ENCODE results near the gene ARHGEF33. TPM values are rescaled to one million over a fixed set of nuclear protein-coding genes. Genes with fewer than 3 reads are reported as not detected.

ARHGEF33 gene
- polyA plus RNA-seq, 1 donor from 2014 or later, result 1.5 TPM

GRCh38 chr2:38871432-38871831 lies 18.2 kb upstream of the ARHGEF33 start:
- Histone ChIP-seq H3F3A (ENCODE audit: insufficient read depth, low read length, poor library complexity, severe bottlenecking) (no peaks in the 10 kb centered on the region), H3K9me3 (ENCODE audit: low read length) (no peaks in the 10 kb centered on the region), H4K20me1 (ENCODE audit: insufficient read depth) (no peaks in the 10 kb centered on the region), H3K9ac (ENCODE audit: low read length) (no peak overlapping the region), H3K36me3 (ENCODE audit: insufficient read depth, low read length) (peaks cover 5% of the 10 kb centered on the region), H3K4me3 (ENCODE audit: low read length) (no peak overlapping the region), H3K9me2 (ENCODE audit: insufficient read depth, low read length) (no peaks in the 10 kb centered on the region), H3K79me2 (replicated peaks; ENCODE audit: insufficient read depth, low read length) (peaks cover 70% of the 10 kb centered on the region), H3K4me2 (ENCODE audit: low read length) (no peak overlapping the region), H3K27ac (ENCODE audit: low read length) (no peak overlapping the region), H2AFZ (ENCODE audit: low read depth, low read length) (no peak overlapping the region), H3K27me3 (ENCODE audit: insufficient read depth, low read depth, low read length) (no peaks in the 10 kb centered on the region)
- no peak for TF ChIP-seq EP300 (conservative IDR thresholded peaks at IDR 0.05; ENCODE audit: poor library complexity, severe bottlenecking)
- TF ChIP-seq TAF1 (IDR thresholded peaks at IDR 0.05; ENCODE audit: low read depth), result no peak
- TF ChIP-seq, protein P1, sequence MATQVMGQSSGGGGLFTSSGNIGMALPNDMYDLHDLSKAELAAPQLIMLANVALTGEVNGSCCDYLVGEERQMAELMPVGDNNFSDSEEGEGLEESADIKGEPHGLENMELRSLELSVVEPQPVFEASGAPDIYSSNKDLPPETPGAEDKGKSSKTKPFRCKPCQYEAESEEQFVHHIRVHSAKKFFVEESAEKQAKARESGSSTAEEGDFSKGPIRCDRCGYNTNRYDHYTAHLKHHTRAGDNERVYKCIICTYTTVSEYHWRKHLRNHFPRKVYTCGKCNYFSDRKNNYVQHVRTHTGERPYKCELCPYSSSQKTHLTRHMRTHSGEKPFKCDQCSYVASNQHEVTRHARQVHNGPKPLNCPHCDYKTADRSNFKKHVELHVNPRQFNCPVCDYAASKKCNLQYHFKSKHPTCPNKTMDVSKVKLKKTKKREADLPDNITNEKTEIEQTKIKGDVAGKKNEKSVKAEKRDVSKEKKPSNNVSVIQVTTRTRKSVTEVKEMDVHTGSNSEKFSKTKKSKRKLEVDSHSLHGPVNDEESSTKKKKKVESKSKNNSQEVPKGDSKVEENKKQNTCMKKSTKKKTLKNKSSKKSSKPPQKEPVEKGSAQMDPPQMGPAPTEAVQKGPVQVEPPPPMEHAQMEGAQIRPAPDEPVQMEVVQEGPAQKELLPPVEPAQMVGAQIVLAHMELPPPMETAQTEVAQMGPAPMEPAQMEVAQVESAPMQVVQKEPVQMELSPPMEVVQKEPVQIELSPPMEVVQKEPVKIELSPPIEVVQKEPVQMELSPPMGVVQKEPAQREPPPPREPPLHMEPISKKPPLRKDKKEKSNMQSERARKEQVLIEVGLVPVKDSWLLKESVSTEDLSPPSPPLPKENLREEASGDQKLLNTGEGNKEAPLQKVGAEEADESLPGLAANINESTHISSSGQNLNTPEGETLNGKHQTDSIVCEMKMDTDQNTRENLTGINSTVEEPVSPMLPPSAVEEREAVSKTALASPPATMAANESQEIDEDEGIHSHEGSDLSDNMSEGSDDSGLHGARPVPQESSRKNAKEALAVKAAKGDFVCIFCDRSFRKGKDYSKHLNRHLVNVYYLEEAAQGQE (IDR thresholded peaks at IDR 0.05; ENCODE audit: borderline replicate concordance), result no peak
- TF ChIP-seq MXI1 (conservative IDR thresholded peaks at IDR 0.05; ENCODE audit: poor library complexity, severe bottlenecking), result no peak
- TF ChIP-seq SMC3 (conservative IDR thresholded peaks at IDR 0.05; ENCODE audit: poor library complexity), result no peak
- no peak for TF ChIP-seq CTCF (IDR thresholded peaks at IDR 0.05; ENCODE audit: poor library complexity, severe bottlenecking)
- TF ChIP-seq POLR2AphosphoS5 (IDR thresholded peaks at IDR 0.05), result no peak
- no peak for TF ChIP-seq EZH2 (IDR thresholded peaks at IDR 0.05; ENCODE audit: borderline replicate concordance, insufficient read depth, low read length, poor library complexity, severe bottlenecking)
- no peak for TF ChIP-seq RAD21 (conservative IDR thresholded peaks at IDR 0.05)

GRCh38 chr2:38873763-38874162 lies 15.9 kb upstream of the ARHGEF33 start:
- Histone ChIP-seq H3K9ac (ENCODE audit: low read length) (no peak overlapping the region), H3F3A (ENCODE audit: insufficient read depth, low read length, poor library complexity, severe bottlenecking) (no peaks in the 10 kb centered on the region), H3K9me2 (ENCODE audit: insufficient read depth, low read length) (no peaks in the 10 kb centered on the region), H3K4me3 (ENCODE audit: low read length) (peak overlapping the region; percentile 96), H2AFZ (ENCODE audit: low read depth, low read length) (no peak overlapping the region), H3K27ac (ENCODE audit: low read length) (no peak overlapping the region), H3K36me3 (ENCODE audit: insufficient read depth, low read length) (no peaks in the 10 kb centered on the region), H4K20me1 (ENCODE audit: insufficient read depth) (no peaks in the 10 kb centered on the region), H3K9me3 (ENCODE audit: low read length) (no peaks in the 10 kb centered on the region), H3K4me2 (ENCODE audit: low read length) (no peak overlapping the region), H3K79me2 (replicated peaks; ENCODE audit: insufficient read depth, low read length) (peaks cover 70% of the 10 kb centered on the region), H3K27me3 (ENCODE audit: insufficient read depth, low read depth, low read length) (no peaks in the 10 kb centered on the region)
- TF ChIP-seq RAD21 (conservative IDR thresholded peaks at IDR 0.05) (no peak), TAF1 (IDR thresholded peaks at IDR 0.05; ENCODE audit: low read depth) (no peak), POLR2AphosphoS5 (IDR thresholded peaks at IDR 0.05) (no peak), CTCF (IDR thresholded peaks at IDR 0.05; ENCODE audit: poor library complexity, severe bottlenecking) (no peak), MXI1 (conservative IDR thresholded peaks at IDR 0.05; ENCODE audit: poor library complexity, severe bottlenecking) (no peak), EP300 (conservative IDR thresholded peaks at IDR 0.05; ENCODE audit: poor library complexity, severe bottlenecking) (no peak), SMC3 (conservative IDR thresholded peaks at IDR 0.05; ENCODE audit: poor library complexity) (no peak), EZH2 (IDR thresholded peaks at IDR 0.05; ENCODE audit: borderline replicate concordance, insufficient read depth, low read length, poor library complexity, severe bottlenecking) (no peak)
- TF ChIP-seq, protein P1 (IDR thresholded peaks at IDR 0.05; ENCODE audit: borderline replicate concordance), result no peak
